C4-2B (cell line): ENCODE measurements around the gene KRT27.

Experiments used
- ZFX ChIP-seq: fragments of 450-650 bp; IDR thresholded peaks from 2 replicates; pipeline ENCODE4 v1.6.1; 2017
- TF ChIP-seq, protein P1 (sequence below): fragments of 450-650 bp; conservative IDR thresholded peaks from 2 replicates; pipeline ENCODE4 v1.5.1; 2017; ENCODE audit warnings: mild to moderate bottlenecking

DNA sequence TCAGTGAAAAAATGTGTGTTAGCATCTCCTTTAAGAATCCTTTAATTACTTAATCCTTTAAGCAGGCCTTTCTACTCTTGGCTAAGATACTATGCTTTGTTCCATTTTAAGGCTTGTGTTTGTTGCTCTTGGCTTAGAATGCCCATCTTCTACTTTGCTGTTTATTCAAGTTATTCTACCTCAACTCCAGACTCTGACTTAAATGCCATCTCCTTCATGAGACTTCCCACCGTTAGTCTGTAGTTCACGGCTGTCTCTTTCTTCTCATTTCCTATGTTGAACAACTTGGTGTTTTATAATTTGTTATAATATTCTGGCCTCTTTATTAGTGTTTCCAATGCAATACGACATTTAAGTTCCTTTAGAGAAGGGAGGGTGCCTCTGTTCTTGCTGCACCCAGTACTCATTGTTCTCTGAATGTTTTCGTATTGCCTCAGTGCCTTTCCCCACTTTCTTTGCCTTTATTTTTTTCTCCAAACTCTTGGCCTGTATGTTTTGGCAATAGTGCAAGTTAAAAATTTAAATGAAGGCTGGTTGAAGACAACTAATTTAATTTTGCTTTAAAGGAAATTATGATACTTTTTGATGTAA, 46.2 kb upstream of the KRT27 start:
- TF ChIP-seq, protein P1, sequence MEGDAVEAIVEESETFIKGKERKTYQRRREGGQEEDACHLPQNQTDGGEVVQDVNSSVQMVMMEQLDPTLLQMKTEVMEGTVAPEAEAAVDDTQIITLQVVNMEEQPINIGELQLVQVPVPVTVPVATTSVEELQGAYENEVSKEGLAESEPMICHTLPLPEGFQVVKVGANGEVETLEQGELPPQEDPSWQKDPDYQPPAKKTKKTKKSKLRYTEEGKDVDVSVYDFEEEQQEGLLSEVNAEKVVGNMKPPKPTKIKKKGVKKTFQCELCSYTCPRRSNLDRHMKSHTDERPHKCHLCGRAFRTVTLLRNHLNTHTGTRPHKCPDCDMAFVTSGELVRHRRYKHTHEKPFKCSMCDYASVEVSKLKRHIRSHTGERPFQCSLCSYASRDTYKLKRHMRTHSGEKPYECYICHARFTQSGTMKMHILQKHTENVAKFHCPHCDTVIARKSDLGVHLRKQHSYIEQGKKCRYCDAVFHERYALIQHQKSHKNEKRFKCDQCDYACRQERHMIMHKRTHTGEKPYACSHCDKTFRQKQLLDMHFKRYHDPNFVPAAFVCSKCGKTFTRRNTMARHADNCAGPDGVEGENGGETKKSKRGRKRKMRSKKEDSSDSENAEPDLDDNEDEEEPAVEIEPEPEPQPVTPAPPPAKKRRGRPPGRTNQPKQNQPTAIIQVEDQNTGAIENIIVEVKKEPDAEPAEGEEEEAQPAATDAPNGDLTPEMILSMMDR: no peak
- no peak for TF ChIP-seq ZFX
